CD4-positive, alpha-beta T cell (primary cell): ENCODE data around the gene KIAA1210. TPM values are rescaled to one million over a fixed set of nuclear protein-coding genes. Genes with fewer than 3 reads are reported as not detected.
A peak's percentile ranks its signal among the peaks of the same experiment; 100 is the strongest.

ENCODE experiments used
- ATAC-seq: fragments of 200-7000 bp; cut with Tn5 transposase; one replicate; pipeline ENCODE4 v1.10.0; 2022; ENCODE audit warnings: mild to moderate bottlenecking; ENCODE audit not compliant: poor library complexity
- CTCF ChIA-PET: fragments of 350-600 bp; sonication (Branson Sonifier 250); formaldehyde crosslinking; loops from one replicate; lab custom pipeline; 2021; ENCODE audit warnings: antibody characterized with exemption, inconsistent platforms; lab: Charles Lee
- POLR2A ChIA-PET: fragments of 350-600 bp; sonication (Branson Sonifier 250); formaldehyde crosslinking; loops from one replicate; lab custom pipeline; 2021; ENCODE audit warnings: antibody characterized with exemption, inconsistent platforms; lab: Charles Lee
- DNase-seq, 14 experiments: peaks; one replicate each; pipeline ENCODE4 v3.0.0-alpha.2; 2013 to 2020; ENCODE audit warnings: mixed read lengths in 2 of 14
- H3K27ac ChIP-seq, 2 donors: one replicate each; pipeline versions ENCODE4 v1.5.1 to v1.7.0; 2013; ENCODE audit warnings: low read length in 2 of 2, low read depth in 1 of 2, mild to moderate bottlenecking in 1 of 2
- H3K27me3 ChIP-seq, 2 experiments: 1 replicate in 1 of 2; 2 replicates in 1 of 2; pipeline versions ENCODE4 v1.6.1 to v1.7.0; 2013; ENCODE audit warnings: low read length in 2 of 2, control low read depth in 1 of 2, mild to moderate bottlenecking in 1 of 2, moderate library complexity in 1 of 2; ENCODE audit not compliant: insufficient read depth in 2 of 2, control insufficient read depth in 1 of 2
- H3K36me3 ChIP-seq: one replicate; pipeline ENCODE4 v1.6.1; 2013; ENCODE audit warnings: low read length, control low read depth; ENCODE audit not compliant: insufficient read depth
- H3K4me1 ChIP-seq: one replicate; pipeline ENCODE4 v1.6.1; 2013; ENCODE audit warnings: low read length, control low read depth; ENCODE audit not compliant: insufficient read depth
- H3K4me3 ChIP-seq: one replicate; pipeline ENCODE4 v1.5.1; 2013; ENCODE audit warnings: mild to moderate bottlenecking, low read length, moderate library complexity
- H3K9me3 ChIP-seq, 2 experiments: 1 replicate in 1 of 2; 2 replicates in 1 of 2; pipeline versions ENCODE4 v1.6.1 to v1.7.0; 2013; ENCODE audit warnings: low read length in 2 of 2, mild to moderate bottlenecking in 2 of 2, control low read depth in 1 of 2, moderate library complexity in 1 of 2; ENCODE audit not compliant: control insufficient read depth in 1 of 2, insufficient read depth in 1 of 2
- H3K27ac Mint-ChIP-seq: one replicate; pipeline ENCODE4 v1.8.0; 2020; ENCODE audit warnings: mixed read lengths
- H3K27me3 Mint-ChIP-seq: one replicate; pipeline ENCODE4 v1.8.0; 2021; ENCODE audit warnings: mixed read lengths
- H3K36me3 Mint-ChIP-seq: one replicate; pipeline ENCODE4 v1.8.0; 2021; ENCODE audit warnings: low read depth, mixed read lengths
- H3K4me1 Mint-ChIP-seq: one replicate; pipeline ENCODE4 v1.8.0; 2021; ENCODE audit warnings: low read depth, mixed read lengths
- H3K4me3 Mint-ChIP-seq: one replicate; pipeline ENCODE4 v1.8.0; 2020; ENCODE audit warnings: mild to moderate bottlenecking, mixed read lengths
- H3K9me3 Mint-ChIP-seq: one replicate; pipeline ENCODE4 v1.8.0; 2020; ENCODE audit warnings: mixed read lengths
- intact Hi-C, 2 experiments: fragments of 100-400 bp; cut with DNase I in 1 of 2; cut with micrococcal nuclease in 1 of 2; formaldehyde crosslinking; loops; one replicate each; pipeline versions ENCODE4 v1.15.1 to v1.9.0; 2023 to 2025; cut with DNase I, micrococcal nuclease
- total RNA-seq, 174 experiments: library from RNA in 2 of 174; stranded (reverse) in 2 of 174; gene quantifications; one replicate each; pipeline ENCODE4 v1.2.3 and lab custom pipeline; 2021 to 2026
- TF ChIP-seq, protein P1 (sequence below): fragments of 200-600 bp; IDR thresholded peaks from one replicate; pipeline ENCODE4 v1.8.0; 2022; ENCODE audit warnings: antibody characterized with exemption, mild to moderate bottlenecking

The KIAA1210 gene
- total RNA-seq, 2 experiments from 2014 or later: not detected

DNA sequence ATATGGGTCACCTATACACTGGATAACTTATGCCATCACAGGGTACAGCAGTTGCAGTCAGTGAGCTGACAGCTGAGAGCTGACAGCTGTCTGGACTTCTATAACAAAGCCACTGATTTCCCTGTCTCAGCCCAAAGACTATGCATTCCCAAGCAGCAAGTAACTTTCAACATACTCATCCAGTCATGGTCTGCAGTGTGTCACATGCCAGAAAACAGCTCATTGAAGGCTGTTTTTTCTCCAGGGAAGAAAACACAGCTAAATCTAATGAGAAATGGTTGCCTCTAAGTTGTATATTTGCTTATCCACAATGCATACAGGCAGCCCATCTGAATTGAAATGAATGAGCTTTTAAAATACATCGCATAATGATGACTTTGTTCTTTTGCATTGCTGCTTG, 6.3 kb downstream of the KIAA1210 start:
- Histone ChIP-seq H3K4me1 (no peaks in the 10 kb centered on the region), H3K36me3 (no peaks in the 10 kb centered on the region), H3K9me3 (no peaks in the 10 kb centered on the region), H3K4me3 (no peak overlapping the region), H3K27ac (no peak overlapping the region), H3K27me3 (no peaks in the 10 kb centered on the region)
- ChIA-PET CTCF (interaction anchor here (0.7 kb wide), 1 partner anchor 25 kb away, joined by 3 read pairs; no protein-coding TSS in a partner anchor), POLR2A (interaction anchor here (0.6 kb wide), 1 partner anchor 16 kb away, joined by 3 read pairs; no protein-coding TSS in a partner anchor)
- H3K27ac Mint-ChIP-seq: no peak overlapping the region
- ATAC-seq (no peak), DNase-seq (no peak)
- peaks cover 4% of the 10 kb centered on the region for H3K27me3 Mint-ChIP-seq
- TF ChIP-seq, protein P1, sequence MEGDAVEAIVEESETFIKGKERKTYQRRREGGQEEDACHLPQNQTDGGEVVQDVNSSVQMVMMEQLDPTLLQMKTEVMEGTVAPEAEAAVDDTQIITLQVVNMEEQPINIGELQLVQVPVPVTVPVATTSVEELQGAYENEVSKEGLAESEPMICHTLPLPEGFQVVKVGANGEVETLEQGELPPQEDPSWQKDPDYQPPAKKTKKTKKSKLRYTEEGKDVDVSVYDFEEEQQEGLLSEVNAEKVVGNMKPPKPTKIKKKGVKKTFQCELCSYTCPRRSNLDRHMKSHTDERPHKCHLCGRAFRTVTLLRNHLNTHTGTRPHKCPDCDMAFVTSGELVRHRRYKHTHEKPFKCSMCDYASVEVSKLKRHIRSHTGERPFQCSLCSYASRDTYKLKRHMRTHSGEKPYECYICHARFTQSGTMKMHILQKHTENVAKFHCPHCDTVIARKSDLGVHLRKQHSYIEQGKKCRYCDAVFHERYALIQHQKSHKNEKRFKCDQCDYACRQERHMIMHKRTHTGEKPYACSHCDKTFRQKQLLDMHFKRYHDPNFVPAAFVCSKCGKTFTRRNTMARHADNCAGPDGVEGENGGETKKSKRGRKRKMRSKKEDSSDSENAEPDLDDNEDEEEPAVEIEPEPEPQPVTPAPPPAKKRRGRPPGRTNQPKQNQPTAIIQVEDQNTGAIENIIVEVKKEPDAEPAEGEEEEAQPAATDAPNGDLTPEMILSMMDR: no peak
- no peaks in the 10 kb centered on the region for H3K9me3 Mint-ChIP-seq
- H3K36me3 Mint-ChIP-seq: no peaks in the 10 kb centered on the region
- intact Hi-C loops: no loop called here
- no peaks in the 10 kb centered on the region for H3K4me1 Mint-ChIP-seq
- no peak overlapping the region for H3K4me3 Mint-ChIP-seq

GRCh38 chrX:119118780-119119395, 8.7 kb downstream of the KIAA1210 start:
- no peaks in the 10 kb centered on the region for H3K4me1 ChIP-seq
- Mint-ChIP-seq H3K27me3 (peaks cover 4% of the 10 kb centered on the region), H3K4me3 (no peak overlapping the region), H3K36me3 (no peaks in the 10 kb centered on the region), H3K9me3 (no peaks in the 10 kb centered on the region), H3K4me1 (no peaks in the 10 kb centered on the region), H3K27ac (no peak overlapping the region)
- DNase-seq: peak; percentile 12 to 63 (median 36)
- CTCF ChIA-PET: interaction anchor here (0.7 to 1.6 kb wide), 3 partner anchors 24 to 147 kb away, joined by 3 to 5 read pairs (median 3); no protein-coding TSS in a partner anchor
- POLR2A ChIA-PET: no interaction called here
- ATAC-seq: peak; percentile 63
- H3K27ac ChIP-seq: no peak overlapping the region
- H3K36me3 ChIP-seq: no peaks in the 10 kb centered on the region
- intact Hi-C loops: loop anchor here in 1 of 2 experiments (1.0 kb wide), 1 partner anchor 147 kb away; no protein-coding TSS in a partner anchor
- TF ChIP-seq, protein P1: peak; percentile 66
- no peaks in the 10 kb centered on the region for H3K27me3 ChIP-seq
- H3K4me3 ChIP-seq: no peak overlapping the region
- no peaks in the 10 kb centered on the region for H3K9me3 ChIP-seq

- Mint-ChIP-seq H3K4me1 (no peaks in the 10 kb centered on the region), H3K27ac (no peak overlapping the region), H3K9me3 (no peaks in the 10 kb centered on the region), H3K36me3 (no peaks in the 10 kb centered on the region), H3K27me3 (peaks cover 7% of the 10 kb centered on the region), H3K4me3 (no peak overlapping the region)
- intact Hi-C loops: no loop called here
- Histone ChIP-seq H3K36me3 (no peaks in the 10 kb centered on the region), H3K4me1 (no peaks in the 10 kb centered on the region), H3K4me3 (no peak overlapping the region), H3K27me3 (no peaks in the 10 kb centered on the region), H3K27ac (no peak overlapping the region), H3K9me3 (no peaks in the 10 kb centered on the region)
- ChIA-PET CTCF (no interaction called here), POLR2A (no interaction called here)
- ATAC-seq (no peak), DNase-seq (no peak)
- TF ChIP-seq, protein P1: no peak
These were observed 20.4 kb downstream of the KIAA1210 start for GRCh38 chrX:119107206-119107605.
